Fibroblast of peridontal ligament (primary cell): ENCODE results near the gene DDB1.

Experiments used
- DNase-seq: peaks from one replicate; pipeline ENCODE4 v3.0.0-alpha.2; 2010; ENCODE audit errors: extremely low read depth

Gene DDB1

DNA sequence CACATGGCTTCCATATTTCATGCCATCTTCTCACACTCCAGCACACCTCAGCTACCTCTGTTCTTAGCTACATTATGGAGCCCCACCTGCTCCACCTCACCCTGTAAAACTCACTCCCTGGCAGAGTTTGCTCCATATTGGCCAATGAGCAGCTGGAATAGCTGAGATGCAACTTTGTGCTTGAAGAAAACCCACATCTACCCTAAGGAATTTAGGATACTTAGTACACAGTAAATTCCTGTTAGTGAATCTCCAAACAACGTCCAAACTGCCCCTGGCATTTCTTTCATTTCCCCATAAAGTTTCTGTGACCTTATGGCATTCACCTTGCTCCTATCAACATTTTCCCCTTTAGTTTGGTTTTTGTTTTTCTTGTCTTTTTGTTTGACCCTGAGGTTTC is 35.6 kb downstream of the DDB1 start:
- no peak for DNase-seq

GRCh38 chr11:61295596-61295926 is 37.3 kb downstream of the DDB1 start:
- DNase-seq: no peak

DNA sequence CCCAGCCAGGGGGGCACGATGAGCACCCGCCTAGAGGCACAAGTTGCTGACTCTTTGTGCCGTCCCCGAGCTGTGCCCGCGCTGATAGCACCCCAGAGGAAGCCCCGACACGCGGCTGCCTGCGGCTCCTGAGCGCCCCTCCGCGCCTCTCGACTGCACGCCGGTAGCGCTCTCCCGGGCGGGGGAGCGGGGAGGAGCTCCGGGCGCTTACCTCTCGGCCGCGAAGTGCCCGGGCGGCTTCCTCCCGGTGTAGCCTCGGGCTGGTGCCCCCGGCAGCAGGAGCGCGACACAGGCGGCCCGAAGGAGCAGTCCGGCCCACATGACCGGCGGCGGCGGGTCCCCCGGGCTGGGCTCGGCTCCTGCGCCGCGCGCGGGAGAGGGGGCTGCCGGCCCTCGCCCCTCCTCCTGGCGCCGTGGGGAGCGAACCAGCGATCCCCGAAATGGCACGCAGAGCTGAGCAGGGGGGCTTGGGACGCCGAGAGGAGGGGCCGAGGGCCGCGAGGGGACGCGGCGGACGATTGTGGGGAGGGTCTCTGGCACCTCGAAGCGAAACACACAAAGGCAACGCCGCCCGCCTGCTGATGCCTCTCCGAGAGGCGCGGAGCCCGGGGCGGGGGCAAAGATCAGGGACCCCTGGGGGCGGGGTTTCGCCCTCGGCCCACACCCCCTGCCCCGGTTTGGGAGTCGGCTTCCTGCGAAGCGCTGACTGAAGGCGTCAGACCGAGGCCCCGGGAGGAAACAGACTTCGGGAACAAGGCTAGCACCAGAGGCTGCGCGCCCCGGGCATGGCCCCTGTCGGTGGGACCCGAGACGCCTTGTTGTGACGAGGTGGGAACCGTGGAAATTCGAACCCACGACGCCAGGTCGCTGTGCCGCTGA is 37.9 kb downstream of the DDB1 start, which contains the start of gene VWCE:
VWCE (minus strand) TSS at position 600 of the 879 bp plus-strand sequence; CDS start at position 321, 279 bp downstream.
- DNase-seq: peak; percentile 38

DNA sequence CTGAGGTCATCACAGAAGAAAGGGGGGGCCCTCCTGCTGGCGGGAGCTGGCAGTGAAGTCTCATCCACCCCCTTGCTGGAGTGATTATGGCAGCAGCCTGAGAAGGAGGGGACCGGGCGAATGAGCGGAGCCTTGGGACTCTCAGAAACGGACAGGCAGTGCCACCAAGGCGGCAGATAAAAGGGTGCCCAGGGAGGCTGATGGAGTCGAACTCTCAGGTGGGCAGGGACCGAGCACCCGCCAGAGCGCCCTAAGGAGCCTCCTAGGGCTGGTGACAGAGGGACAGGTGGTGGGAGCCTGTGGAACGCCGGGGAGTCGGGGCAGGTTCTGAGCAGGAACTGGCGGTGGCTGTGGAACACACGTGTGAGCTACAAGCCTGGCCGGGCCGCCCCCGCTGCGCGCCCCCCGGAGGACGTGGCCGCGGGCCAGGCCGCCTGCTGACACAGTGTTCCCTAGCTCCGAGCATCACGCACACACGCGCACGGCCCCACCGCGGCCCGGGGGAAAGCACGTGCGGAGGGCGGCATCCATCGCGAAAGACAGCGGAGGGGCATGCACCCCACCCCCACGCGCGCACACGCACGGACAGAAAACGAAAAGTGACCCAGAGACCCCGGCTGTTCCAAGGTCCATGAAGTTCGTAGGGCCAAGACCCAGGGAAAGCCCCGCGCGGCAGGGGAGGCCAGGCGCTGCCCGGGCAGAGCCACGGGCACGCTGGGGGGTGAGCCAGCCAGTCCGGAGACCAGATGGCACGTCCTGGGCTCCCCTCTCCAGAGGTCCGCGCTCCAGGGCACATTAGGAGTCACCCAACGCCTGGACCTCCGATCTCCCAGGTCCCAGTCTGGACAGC is 38.8 kb downstream of the DDB1 start:
- peak; percentile 62 for DNase-seq

DNA sequence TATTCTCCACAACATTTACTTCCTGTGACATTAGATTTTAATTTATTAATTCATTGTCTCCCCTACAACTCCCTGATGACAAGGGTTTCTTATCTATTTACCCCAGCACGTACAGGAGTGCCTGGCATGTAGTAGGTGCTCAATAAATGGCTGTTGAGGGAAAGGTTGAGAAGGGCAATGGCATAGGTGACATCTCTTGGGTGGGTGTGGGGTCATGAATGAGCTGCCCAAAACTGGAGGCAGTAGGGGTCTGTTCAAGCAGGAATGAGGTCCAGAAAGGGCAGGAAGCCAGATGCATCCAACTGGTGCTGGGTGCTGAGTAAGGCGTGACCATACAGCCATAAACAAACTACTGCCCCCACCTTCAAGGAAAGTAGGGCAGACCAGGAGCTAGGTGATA is 40.5 kb downstream of the DDB1 start:
- no peak for DNase-seq

DNA sequence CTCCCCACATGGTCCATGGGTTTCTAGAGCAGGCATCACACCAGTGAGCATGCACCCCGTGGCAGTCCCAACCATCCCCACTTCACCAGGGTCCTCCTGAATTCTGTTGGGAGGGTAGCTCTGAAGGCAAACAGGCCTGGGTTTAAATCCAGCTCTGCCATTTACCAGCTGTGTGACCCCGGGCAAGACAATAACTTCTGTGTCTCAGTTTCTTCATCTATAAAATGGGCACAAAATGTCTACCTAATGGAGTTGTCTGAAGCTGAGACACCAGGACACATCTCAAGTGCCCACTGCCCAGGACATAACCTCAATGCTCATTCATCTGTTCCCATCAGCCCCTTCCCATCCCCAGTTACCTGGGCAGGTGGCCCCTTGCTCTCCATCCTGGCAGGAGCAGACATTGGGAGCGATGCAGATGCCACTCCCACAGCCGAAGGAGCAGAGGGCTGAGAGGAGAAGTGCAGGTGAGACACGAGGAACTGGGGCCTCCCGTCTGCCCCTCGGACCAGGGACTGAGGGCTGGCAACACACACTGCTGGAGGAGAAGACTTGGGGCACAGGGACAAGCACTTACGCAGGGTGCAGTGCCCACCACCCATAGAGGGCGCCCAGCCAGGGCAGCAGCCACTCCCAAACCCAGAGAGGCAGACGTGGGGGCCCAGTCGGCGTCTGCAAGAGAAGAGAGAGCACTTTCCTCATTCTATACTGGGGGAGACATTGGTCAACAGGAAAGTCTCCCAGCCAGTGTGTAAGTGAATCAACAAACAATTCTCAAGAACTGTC is 41.8 kb downstream of the DDB1 start:
- DNase-seq: no peak

GRCh38 chr11:61287338-61287977 is 45.4 kb downstream of the DDB1 start:
- no peak for DNase-seq

GRCh38 chr11:61283613-61284012 is 49.3 kb downstream of the DDB1 start:
- DNase-seq: no peak

DNA sequence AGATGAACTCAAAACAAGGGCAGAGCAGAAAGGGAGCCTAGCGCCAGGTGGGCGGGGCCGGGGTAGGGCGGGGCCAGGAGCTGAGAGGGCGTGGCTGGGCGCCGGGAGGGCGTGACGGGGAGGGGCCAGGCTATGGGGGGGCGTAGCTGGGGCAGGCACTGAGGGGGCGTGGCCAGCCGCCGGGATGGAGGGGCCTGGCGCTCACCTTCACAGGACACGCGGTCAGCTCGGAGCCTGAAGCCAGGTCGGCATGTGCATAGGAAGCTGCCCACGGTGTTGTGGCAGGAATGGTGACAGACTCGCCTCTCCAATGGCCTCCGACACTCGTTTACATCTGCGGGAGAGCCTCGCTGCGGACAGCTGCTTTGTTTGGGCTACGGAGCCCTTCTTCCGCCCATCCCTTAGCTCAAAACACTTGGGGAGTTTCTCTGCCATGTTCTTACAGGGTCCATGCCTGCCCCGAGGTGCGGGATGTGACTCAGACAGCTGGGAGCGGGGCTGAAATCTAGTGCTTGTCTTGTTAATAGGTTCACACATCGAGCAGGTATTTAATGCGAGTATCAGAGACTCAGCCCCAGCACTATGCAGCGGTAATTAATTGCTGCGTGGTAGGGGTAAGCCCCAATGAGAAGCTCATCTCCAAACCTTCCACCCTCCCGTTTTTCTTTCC is 51.2 kb downstream of the DDB1 start:
- DNase-seq: no peak

DNA sequence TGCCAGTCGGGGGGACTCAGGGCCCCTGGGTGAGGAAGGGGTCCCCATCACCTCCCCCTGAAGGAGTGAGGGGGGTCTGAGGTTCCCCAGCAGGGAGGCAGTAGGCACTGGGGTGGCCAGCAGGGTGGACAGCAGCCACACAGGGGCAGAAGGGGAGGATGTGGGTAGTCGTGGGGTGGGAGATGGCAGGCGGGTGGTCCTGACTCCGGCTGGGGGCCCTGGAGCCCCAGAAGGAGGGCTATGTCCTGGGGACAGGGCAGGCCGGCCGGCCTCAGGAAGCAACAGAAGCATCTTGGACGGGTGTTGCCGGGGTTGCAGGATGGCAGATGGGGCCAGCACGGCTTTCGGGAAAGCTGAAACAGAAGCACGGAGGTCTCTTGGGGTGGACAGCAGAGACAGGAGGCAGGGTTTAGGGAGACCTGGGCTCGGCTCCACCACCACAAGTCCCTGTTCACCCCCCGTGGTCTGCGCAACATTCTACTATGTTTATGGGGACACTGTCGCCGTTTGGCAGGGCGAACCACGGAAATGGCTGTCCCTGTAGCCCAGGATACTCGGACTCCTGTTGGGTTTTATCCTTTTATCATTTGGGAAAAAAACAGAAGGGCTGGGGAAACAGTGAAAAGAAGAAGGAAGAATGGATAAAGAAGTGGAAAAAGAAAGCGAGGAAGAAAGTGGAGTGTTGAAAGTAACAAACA is 51.9 kb downstream of the DDB1 start:
- no peak for DNase-seq

- DNase-seq: no peak
Measured at GRCh38 chr11:61279934-61280659, 52.8 kb downstream of the DDB1 start.

DNA sequence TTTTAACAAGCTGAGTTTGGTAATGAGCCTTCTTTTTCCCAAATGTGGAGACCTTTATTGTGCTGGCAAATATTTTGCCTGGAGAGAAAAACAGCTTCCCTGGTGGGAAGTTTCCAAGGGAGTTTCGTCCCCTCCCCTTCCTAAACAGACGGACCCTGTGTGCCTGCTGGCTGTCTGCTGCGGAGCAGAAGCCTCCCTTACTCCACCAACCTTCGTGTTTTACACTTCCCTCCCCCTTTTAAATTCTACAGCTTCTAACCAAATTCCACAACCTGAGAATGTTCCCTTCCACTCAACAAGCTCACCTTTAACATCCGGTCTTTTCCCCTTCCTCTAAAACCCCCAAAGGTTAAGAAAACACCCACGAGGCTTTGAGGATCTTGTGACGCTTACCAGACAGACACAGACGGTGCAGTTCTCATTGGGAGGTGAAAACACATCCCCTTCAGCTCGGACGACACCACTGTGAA is 54.9 kb downstream of the DDB1 start:
- no peak for DNase-seq

DNA sequence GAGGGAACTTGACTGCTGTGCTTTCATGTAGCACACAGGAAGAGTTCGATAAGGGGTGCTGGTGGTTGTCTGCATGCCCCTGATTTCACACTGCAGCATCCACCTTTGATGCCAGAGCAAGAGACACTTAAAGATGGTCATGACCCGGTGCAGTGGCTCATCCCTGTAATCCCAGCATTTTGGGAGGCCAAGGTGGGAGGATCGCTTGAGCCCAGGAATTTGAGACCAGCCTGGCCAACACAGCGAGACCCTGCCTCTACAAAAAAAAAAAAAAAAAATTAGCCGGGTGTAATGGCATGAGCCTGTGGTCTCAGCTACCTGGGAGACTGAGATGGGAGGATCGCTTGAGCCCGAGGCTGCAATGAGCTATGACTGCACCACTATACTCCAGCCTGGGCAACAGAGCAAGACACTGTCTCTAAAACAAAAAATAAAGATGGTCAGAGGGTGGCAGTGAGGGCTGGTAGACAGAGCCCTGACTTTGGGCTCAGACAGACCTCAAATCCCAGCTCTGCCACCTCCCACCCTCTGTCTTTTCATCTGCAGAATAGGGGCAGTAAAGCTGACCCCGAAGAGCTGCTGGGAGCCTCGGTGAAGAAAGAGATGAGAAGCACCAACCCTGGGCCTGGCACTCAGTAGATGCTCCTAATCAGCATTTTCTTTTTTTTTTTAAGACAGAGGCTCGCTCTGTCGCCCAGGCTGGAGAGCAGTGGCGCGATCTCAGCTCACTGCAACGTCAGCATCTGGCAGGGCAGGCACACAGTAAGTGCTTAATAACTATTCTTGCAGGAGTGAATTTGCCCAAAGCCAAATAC is 55.5 kb downstream of the DDB1 start:
- DNase-seq: no peak

- DNase-seq: no peak
Measured at GRCh38 chr11:61275191-61275590, 57.7 kb downstream of the DDB1 start.

DNA sequence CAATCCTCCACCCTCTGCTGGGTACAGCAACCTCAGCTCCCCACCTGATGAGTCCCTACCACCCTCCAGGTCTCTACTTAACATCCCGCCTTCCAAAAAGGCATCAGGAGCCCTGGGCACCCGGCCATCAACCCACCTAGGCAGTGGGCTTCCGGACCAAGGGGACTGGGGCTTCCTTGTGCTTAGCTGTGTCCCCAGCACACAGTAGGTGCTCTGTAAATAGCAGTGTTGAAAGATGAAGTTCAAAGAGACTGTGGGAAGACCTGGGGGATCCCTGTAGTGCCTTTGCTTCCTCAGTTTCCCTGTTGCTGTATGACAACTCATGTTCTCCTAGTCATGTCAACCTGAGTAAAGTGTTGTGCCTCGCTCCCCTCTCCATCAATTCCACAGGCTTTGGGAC is 58.8 kb downstream of the DDB1 start:
- no peak for DNase-seq

GRCh38 chr11:61273178-61274078 is 59.5 kb downstream of the DDB1 start:
- DNase-seq: no peak

GRCh38 chr11:61272731-61273130 is 60.2 kb downstream of the DDB1 start:
- DNase-seq: no peak
